HEK293T (cell line): Measurements from ENCODE around the gene IFRD2.

ENCODE experiments used
- ARNT ChIP-seq: fragments of 450-650 bp; IDR thresholded peaks from 2 replicates; pipeline ENCODE4 v1.6.1; 2017; ENCODE audit warnings: mild to moderate bottlenecking
- ELF4 ChIP-seq: fragments of 450-650 bp; IDR thresholded peaks from 2 replicates; pipeline ENCODE4 v1.6.1; 2017; ENCODE audit warnings: antibody characterized with exemption
- FOXA1 ChIP-seq: fragments of 450-650 bp; IDR thresholded peaks from 2 replicates; pipeline ENCODE4 v1.6.1; 2016; ENCODE audit warnings: mild to moderate bottlenecking
- FOXK2 ChIP-seq: fragments of 450-650 bp; IDR thresholded peaks from 2 replicates; pipeline ENCODE4 v1.6.1; 2016; ENCODE audit warnings: mild to moderate bottlenecking
- FOXM1 ChIP-seq: fragments of 450-650 bp; IDR thresholded peaks from 2 replicates; pipeline ENCODE4 v1.6.1; 2017; ENCODE audit warnings: mild to moderate bottlenecking, borderline replicate concordance
- HDGF ChIP-seq: fragments of 450-650 bp; IDR thresholded peaks from 2 replicates; pipeline ENCODE4 v1.6.1; 2017; ENCODE audit warnings: antibody characterized with exemption, borderline replicate concordance
- LEF1 ChIP-seq: fragments of 450-650 bp; IDR thresholded peaks from 2 replicates; pipeline ENCODE4 v1.6.1; 2017; ENCODE audit warnings: mild to moderate bottlenecking, borderline replicate concordance
- NFRKB ChIP-seq: fragments of 450-650 bp; IDR thresholded peaks from 2 replicates; pipeline ENCODE4 v1.6.1; 2016; ENCODE audit warnings: mild to moderate bottlenecking, moderate library complexity
- PKNOX1 ChIP-seq: fragments of 450-650 bp; IDR thresholded peaks from 2 replicates; pipeline ENCODE4 v1.6.1; 2016
- SP1 ChIP-seq: fragments of 450-650 bp; IDR thresholded peaks from 2 replicates; pipeline ENCODE4 v1.6.1; 2017
- SUZ12 ChIP-seq: fragments of 450-650 bp; IDR thresholded peaks from 2 replicates; pipeline ENCODE4 v1.6.1; 2016; ENCODE audit warnings: mild to moderate bottlenecking
- TARDBP ChIP-seq: fragments of 450-650 bp; IDR thresholded peaks from 2 replicates; pipeline ENCODE4 v1.6.1; 2016
- ZNF384 ChIP-seq: fragments of 450-650 bp; IDR thresholded peaks from 2 replicates; pipeline ENCODE4 v1.6.1; 2016

- TF ChIP-seq HDGF, result no peak
- no peak for TF ChIP-seq SP1
- no peak for TF ChIP-seq SUZ12
- no peak for TF ChIP-seq NFRKB
- TF ChIP-seq FOXA1, result no peak
- no peak for TF ChIP-seq FOXM1
- no peak for TF ChIP-seq PKNOX1
- no peak for TF ChIP-seq FOXK2
- no peak for TF ChIP-seq ARNT
- TF ChIP-seq TARDBP, result no peak
- TF ChIP-seq LEF1, result no peak
- no peak for TF ChIP-seq ELF4
- TF ChIP-seq ZNF384, result no peak
Measured at GRCh38 chr3:50325497-50326181, 33.4 kb upstream of the IFRD2 start.
